GM23338 (cell line): ENCODE results near the gene GALNT6. TPM values are rescaled to one million over a fixed set of nuclear protein-coding genes. Genes with fewer than 3 reads are reported as not detected.

Experiments used
- ATAC-seq: fragments of 200-7000 bp; cut with Tn5 transposase; 3 replicates; pipeline ENCODE4 v1.9.1; 2020
- DNase-seq: peaks from one replicate; pipeline ENCODE4 v3.0.0-alpha.2; 2015; ENCODE audit warnings: low spot score
- H2AFZ ChIP-seq: fragments of 200-600 bp; sonication (generic); 2 replicates; pipeline ENCODE4 v1.8.0; 2016; ENCODE audit warnings: antibody characterized with exemption, mild to moderate bottlenecking, moderate library complexity
- H3F3A ChIP-seq: fragments of 200-600 bp; sonication (generic); replicated peaks from 2 replicates; pipeline ENCODE4 v1.8.0; 2017; ENCODE audit warnings: antibody characterized with exemption, mixed run types, low read depth
- H3K27ac ChIP-seq: fragments of 200-600 bp; sonication (generic); 2 replicates; pipeline ENCODE4 v1.6.1; 2016; ENCODE audit warnings: low read depth
- H3K27me3 ChIP-seq: fragments of 200-600 bp; sonication (generic); 2 replicates; pipeline ENCODE4 v1.8.0; 2016; ENCODE audit warnings: mild to moderate bottlenecking, mixed run types, moderate library complexity; ENCODE audit not compliant: insufficient read depth
- H3K36me3 ChIP-seq: fragments of 200-600 bp; sonication (generic); 2 replicates; pipeline ENCODE4 v1.8.0; 2016; ENCODE audit warnings: mild to moderate bottlenecking; ENCODE audit not compliant: insufficient read depth
- H3K4me1 ChIP-seq: fragments of 200-600 bp; sonication (generic); 2 replicates; pipeline ENCODE4 v1.8.0; 2016; ENCODE audit warnings: mild to moderate bottlenecking, moderate library complexity; ENCODE audit not compliant: insufficient read depth
- H3K4me2 ChIP-seq: fragments of 200-600 bp; sonication (generic); 2 replicates; pipeline ENCODE4 v1.7.1; 2017; ENCODE audit warnings: mixed run types
- H3K4me3 ChIP-seq: fragments of 200-600 bp; sonication (generic); 2 replicates; pipeline ENCODE4 v1.6.1; 2016; ENCODE audit warnings: mixed run types
- H3K79me2 ChIP-seq: fragments of 200-600 bp; sonication (generic); replicated peaks from 2 replicates; pipeline ENCODE4 v1.8.0; 2017; ENCODE audit warnings: mild to moderate bottlenecking; ENCODE audit not compliant: insufficient read depth
- H3K9me2 ChIP-seq: fragments of 200-600 bp; sonication (generic); 2 replicates; pipeline ENCODE4 v1.8.0; 2017; ENCODE audit not compliant: insufficient read depth
- H4K20me1 ChIP-seq: fragments of 200-600 bp; sonication (generic); replicated peaks from 2 replicates; pipeline ENCODE4 v1.8.0; 2017; ENCODE audit warnings: mild to moderate bottlenecking; ENCODE audit not compliant: insufficient read depth
- H3K27ac Mint-ChIP-seq: 2 replicates; pipeline ENCODE4 v1.8.0; 2020; ENCODE audit warnings: inconsistent platforms, mild to moderate bottlenecking, moderate library complexity, mixed read lengths
- H3K27me3 Mint-ChIP-seq: 3 replicates; pipeline ENCODE4 v1.8.0; 2022; ENCODE audit warnings: low read depth, mild to moderate bottlenecking, moderate library complexity, mixed read lengths, inconsistent platforms; ENCODE audit not compliant: insufficient read depth, poor library complexity
- H3K36me3 Mint-ChIP-seq: 3 replicates; pipeline ENCODE4 v1.8.0; 2021; ENCODE audit warnings: low read depth, mild to moderate bottlenecking, inconsistent platforms, moderate library complexity, mixed read lengths
- H3K4me1 Mint-ChIP-seq: 3 replicates; pipeline ENCODE4 v1.8.0; 2020; ENCODE audit warnings: mild to moderate bottlenecking, inconsistent platforms, mixed read lengths
- H3K4me3 Mint-ChIP-seq: 3 replicates; pipeline ENCODE4 v1.8.0; 2021; ENCODE audit warnings: moderate library complexity, mild to moderate bottlenecking, inconsistent platforms, mixed read lengths
- H3K9me3 Mint-ChIP-seq: 3 replicates; pipeline ENCODE4 v1.8.0; 2020; ENCODE audit warnings: moderate library complexity, mild to moderate bottlenecking, inconsistent platforms, mixed read lengths
- CREB1 ChIP-seq: fragments of 250-450 bp; sonication (Bioruptor Pico); IDR thresholded peaks from 2 replicates; pipeline ENCODE4 v1.5.0; 2020; ENCODE audit warnings: low read depth, mild to moderate bottlenecking, moderate library complexity
- CTCF ChIP-seq, 2 experiments: fragments of 200-600 bp in 1 of 2; sonication (generic) in 1 of 2; conservative IDR thresholded peaks; 2 replicates each; pipeline versions ENCODE4 v1.5.1 to v1.6.1; 2016 to 2017; ENCODE audit warnings: antibody characterized with exemption in 2 of 2, low read depth in 2 of 2, mild to moderate bottlenecking in 2 of 2, moderate library complexity in 1 of 2
- ETS1 ChIP-seq: IDR thresholded peaks from 2 replicates; pipeline ENCODE4 v1.6.1; 2016; ENCODE audit warnings: antibody characterized with exemption
- EZH2 ChIP-seq: fragments of 200-600 bp; sonication (generic); IDR thresholded peaks from one replicate; pipeline ENCODE4 v1.8.0; 2017; ENCODE audit warnings: antibody characterized with exemption, mild to moderate bottlenecking, low read depth; ENCODE audit not compliant: unreplicated experiment
- EZH2phosphoT487 ChIP-seq: fragments of 200-600 bp; sonication (generic); IDR thresholded peaks from one replicate; pipeline ENCODE4 v1.8.1; 2018; ENCODE audit warnings: antibody characterized with exemption; ENCODE audit not compliant: unreplicated experiment
- JUNB ChIP-seq: IDR thresholded peaks from one replicate; pipeline ENCODE4 v1.6.1; 2016; ENCODE audit warnings: antibody characterized with exemption; ENCODE audit not compliant: unreplicated experiment
- NANOG ChIP-seq: IDR thresholded peaks from 2 replicates; pipeline ENCODE4 v1.6.1; 2016; ENCODE audit warnings: antibody characterized with exemption, borderline replicate concordance
- POLR2AphosphoS5 ChIP-seq: IDR thresholded peaks from 2 replicates; pipeline ENCODE4 v1.6.1; 2016; ENCODE audit warnings: antibody characterized with exemption, low read depth
- REST ChIP-seq: IDR thresholded peaks from one replicate; pipeline ENCODE4 v1.6.1; 2018; ENCODE audit warnings: antibody characterized with exemption; ENCODE audit not compliant: unreplicated experiment
- STAT1 ChIP-seq: IDR thresholded peaks from one replicate; pipeline ENCODE4 v1.6.1; 2016; ENCODE audit warnings: antibody characterized with exemption; ENCODE audit not compliant: unreplicated experiment
- ZNF114 ChIP-seq: fragments of 250-450 bp; sonication (Bioruptor Pico); IDR thresholded peaks from 2 replicates; pipeline ENCODE4 v1.5.0; 2020; ENCODE audit warnings: mild to moderate bottlenecking, moderate library complexity
- ZNF331 ChIP-seq: fragments of 250-450 bp; sonication (Bioruptor Pico); IDR thresholded peaks from 2 replicates; pipeline ENCODE4 v1.5.0; 2020; ENCODE audit warnings: low read depth, mild to moderate bottlenecking, moderate library complexity
- ZNF462 ChIP-seq: fragments of 250-450 bp; sonication (Bioruptor Pico); IDR thresholded peaks from 2 replicates; pipeline ENCODE4 v1.5.0; 2020; ENCODE audit warnings: mild to moderate bottlenecking, moderate library complexity
- polyA plus RNA-seq: library from polyadenylated mRNA; unstranded; fragments of >200 nt; fragmentation: Nextera tagmentation; extraction: Ambion mirVana; gene quantifications from 2 replicates; pipeline ENCODE4 v1.2.1, GENCODE V29; 2016
- total RNA-seq: library from RNA; depleted of rRNA; stranded (reverse); fragments of >200 nt; shearing (Covaris generic); gene quantifications from 2 replicates; pipeline ENCODE4 v1.2.3, GENCODE V29; 2014

GALNT6 gene
- total and polyA plus RNA-seq, 2 experiments from 2014 or later, result 8.1 to 18.6 TPM

- DNase-seq (no peak), ATAC-seq (no peak)
- Histone ChIP-seq H3K9me2 (no peaks in the 10 kb centered on the region; the same call in 1 of the 2 replicates), H4K20me1 (no peaks in the 10 kb centered on the region), H3K4me3 (no peak overlapping the region), H3K4me2 (no peak overlapping the region), H3K36me3 (no peaks in the 10 kb centered on the region), H3K79me2 (no peaks in the 10 kb centered on the region), H3F3A (no peaks in the 10 kb centered on the region), H3K27me3 (no peaks in the 10 kb centered on the region), H3K4me1 (no peaks in the 10 kb centered on the region), H3K27ac (no peak overlapping the region), H2AFZ (no peak overlapping the region)
- peaks cover 3% of the 10 kb centered on the region for H3K27me3 Mint-ChIP-seq
- TF ChIP-seq CREB1 (CRISPR knock-in tag), result no peak
- TF ChIP-seq POLR2AphosphoS5, result no peak
- TF ChIP-seq ZNF462, result no peak
- no peak for TF ChIP-seq NANOG
- no peak for TF ChIP-seq ETS1
- no peak for TF ChIP-seq ZNF114
- TF ChIP-seq REST, result no peak
- TF ChIP-seq CTCF (conservative IDR thresholded peaks at IDR 0.05; ENCODE audit: low read depth in 2 of 2), result no peak
- TF ChIP-seq JUNB, result no peak
- TF ChIP-seq EZH2phosphoT487, result no peak
- TF ChIP-seq EZH2, result no peak
- TF ChIP-seq ZNF331, result no peak
- TF ChIP-seq STAT1, result no peak
- no peak overlapping the region for H3K27ac Mint-ChIP-seq
- H3K4me1 Mint-ChIP-seq, result peaks cover 8% of the 10 kb centered on the region
- H3K9me3 Mint-ChIP-seq, result no peaks in the 10 kb centered on the region
- H3K4me3 Mint-ChIP-seq, result no peak overlapping the region; the same call in 2 of the 3 replicates
- H3K36me3 Mint-ChIP-seq, result no peaks in the 10 kb centered on the region
Measured at GRCh38 chr12:51342416-51342815, 48.8 kb downstream of the GALNT6 start.
